ENCODE measurements around the gene DNLZ.

The DNLZ gene

GRCh38 chr9:136379891-136380290, 16.3 kb upstream of the DNLZ start:
- DNase-seq, result no peak
- TF ChIP-seq CTCF (IDR thresholded peaks at IDR 0.05), result no peak
- H3K4me3 Mint-ChIP-seq, result no peak overlapping the region
- peaks cover 7% of the 10 kb centered on the region for H3K36me3 Mint-ChIP-seq (ENCODE audit: low read depth)
- peaks cover under 1% of the 10 kb centered on the region for H3K4me1 Mint-ChIP-seq
- H3K9me3 Mint-ChIP-seq, result no peaks in the 10 kb centered on the region
- no peak overlapping the region for H3K27ac Mint-ChIP-seq
- H3K27me3 Mint-ChIP-seq (ENCODE audit: low read depth, poor library complexity), result no peaks in the 10 kb centered on the region

- H3K4me1 Mint-ChIP-seq, result peaks cover 5% of the 10 kb centered on the region
- peaks cover 1% of the 10 kb centered on the region for H3K27me3 Mint-ChIP-seq (ENCODE audit: low read depth, poor library complexity)
- H3K9me3 Mint-ChIP-seq, result no peaks in the 10 kb centered on the region
- no peak for DNase-seq
- no peak overlapping the region for H3K4me3 Mint-ChIP-seq
- H3K36me3 Mint-ChIP-seq (ENCODE audit: low read depth), result peaks cover 2% of the 10 kb centered on the region
- no peak overlapping the region for H3K27ac Mint-ChIP-seq
- TF ChIP-seq CTCF (IDR thresholded peaks at IDR 0.05), result no peak
These were observed 15.9 kb upstream of the DNLZ start for GRCh38 chr9:136379401-136379800.

GRCh38 chr9:136379003-136379287, 15.4 kb upstream of the DNLZ start:
- Mint-ChIP-seq H3K4me3 (no peak overlapping the region), H3K9me3 (no peaks in the 10 kb centered on the region), H3K36me3 (ENCODE audit: low read depth) (no peaks in the 10 kb centered on the region), H3K4me1 (peaks cover 8% of the 10 kb centered on the region), H3K27me3 (ENCODE audit: low read depth, poor library complexity) (peaks cover 2% of the 10 kb centered on the region), H3K27ac (peak overlapping the region; percentile 81)
- no peak for DNase-seq
- TF ChIP-seq CTCF (IDR thresholded peaks at IDR 0.05), result no peak

- Mint-ChIP-seq H3K9me3 (no peaks in the 10 kb centered on the region), H3K27me3 (ENCODE audit: low read depth, poor library complexity) (peaks cover 2% of the 10 kb centered on the region), H3K4me1 (peaks cover 10% of the 10 kb centered on the region), H3K4me3 (no peak overlapping the region), H3K36me3 (ENCODE audit: low read depth) (no peaks in the 10 kb centered on the region), H3K27ac (peak overlapping the region; percentile 81)
- DNase-seq, result no peak
- TF ChIP-seq CTCF (IDR thresholded peaks at IDR 0.05), result no peak
These were observed 14.8 kb upstream of the DNLZ start for GRCh38 chr9:136378170-136379002.

GRCh38 chr9:136377341-136378169, 14.0 kb upstream of the DNLZ start:
- H3K36me3 Mint-ChIP-seq (ENCODE audit: low read depth), result no peaks in the 10 kb centered on the region
- no peaks in the 10 kb centered on the region for H3K9me3 Mint-ChIP-seq
- TF ChIP-seq CTCF (IDR thresholded peaks at IDR 0.05), result no peak
- H3K4me1 Mint-ChIP-seq, result peaks cover 18% of the 10 kb centered on the region
- no peak overlapping the region for H3K27ac Mint-ChIP-seq
- peaks cover 2% of the 10 kb centered on the region for H3K27me3 Mint-ChIP-seq (ENCODE audit: low read depth, poor library complexity)
- H3K4me3 Mint-ChIP-seq, result no peak overlapping the region
- no peak for DNase-seq

Measured in nephron progenitor cell (in vitro differentiated cells).